Cerebellar nuclear complex (tissue), 1 donor: Measurements from ENCODE around the gene SS18.
"Not testable (repeated sequence)": the region's sequence is repeated elsewhere in the genome, so short reads cannot be mapped to it uniquely, and the experiment has no call there.

Experiments
- DNase-seq, 2 experiments: peaks; one replicate each; lab custom pipeline; 2025; lab: John Stamatoyannopoulos, UW

Gene SS18, protein sequence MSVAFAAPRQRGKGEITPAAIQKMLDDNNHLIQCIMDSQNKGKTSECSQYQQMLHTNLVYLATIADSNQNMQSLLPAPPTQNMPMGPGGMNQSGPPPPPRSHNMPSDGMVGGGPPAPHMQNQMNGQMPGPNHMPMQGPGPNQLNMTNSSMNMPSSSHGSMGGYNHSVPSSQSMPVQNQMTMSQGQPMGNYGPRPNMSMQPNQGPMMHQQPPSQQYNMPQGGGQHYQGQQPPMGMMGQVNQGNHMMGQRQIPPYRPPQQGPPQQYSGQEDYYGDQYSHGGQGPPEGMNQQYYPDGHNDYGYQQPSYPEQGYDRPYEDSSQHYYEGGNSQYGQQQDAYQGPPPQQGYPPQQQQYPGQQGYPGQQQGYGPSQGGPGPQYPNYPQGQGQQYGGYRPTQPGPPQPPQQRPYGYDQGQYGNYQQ

DNA sequence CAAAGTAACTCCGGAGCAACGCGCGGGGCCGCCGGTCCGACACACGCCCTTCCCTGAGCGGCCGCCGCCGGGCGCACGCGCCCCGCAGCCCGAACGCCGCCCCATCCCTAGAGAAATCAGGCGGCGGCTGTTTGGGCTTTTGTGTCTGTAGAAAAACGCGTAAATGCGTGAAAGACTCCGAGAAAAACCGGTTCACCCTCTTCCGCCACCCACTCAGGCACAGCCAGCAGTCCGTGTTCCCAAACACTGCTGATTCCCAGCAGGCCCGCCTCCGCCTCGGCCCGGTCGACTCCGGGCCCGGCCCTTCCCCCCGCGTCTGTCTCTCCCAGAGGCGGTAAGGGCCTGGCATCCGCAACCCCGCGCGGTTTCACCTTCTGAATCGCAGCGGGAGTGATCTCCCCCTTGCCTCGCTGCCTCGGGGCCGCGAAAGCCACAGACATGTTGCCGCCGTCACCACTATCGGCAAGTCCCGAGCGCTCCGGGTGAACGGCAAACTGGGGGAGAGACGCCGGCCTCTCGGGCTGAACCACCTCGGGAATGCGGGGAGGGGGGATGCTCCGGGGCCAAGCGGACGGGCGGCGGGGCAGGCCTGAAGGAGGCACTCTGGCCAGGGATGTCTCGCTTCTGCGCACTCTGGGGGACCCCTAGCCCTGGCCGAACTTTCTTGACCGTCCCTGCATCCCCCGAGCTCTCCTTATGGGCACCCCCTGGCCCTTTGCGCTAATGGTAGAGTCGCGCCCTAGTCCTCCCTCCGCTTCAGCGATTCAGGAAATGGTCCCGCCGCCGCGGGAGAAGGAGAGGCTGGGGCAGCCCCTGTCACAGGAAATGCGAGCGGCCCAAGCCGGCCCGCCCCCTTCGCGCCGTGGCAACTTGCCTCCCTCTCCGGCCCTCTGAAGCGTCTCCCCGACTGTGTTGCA lies at the start of gene SS18:
Gene SS18 (minus strand): TSS at position 484 of the 917 bp plus-strand sequence. CDS start 44 bp downstream, at position 440.
- DNase-seq, result peak; percentile 6 to 62

DNA sequence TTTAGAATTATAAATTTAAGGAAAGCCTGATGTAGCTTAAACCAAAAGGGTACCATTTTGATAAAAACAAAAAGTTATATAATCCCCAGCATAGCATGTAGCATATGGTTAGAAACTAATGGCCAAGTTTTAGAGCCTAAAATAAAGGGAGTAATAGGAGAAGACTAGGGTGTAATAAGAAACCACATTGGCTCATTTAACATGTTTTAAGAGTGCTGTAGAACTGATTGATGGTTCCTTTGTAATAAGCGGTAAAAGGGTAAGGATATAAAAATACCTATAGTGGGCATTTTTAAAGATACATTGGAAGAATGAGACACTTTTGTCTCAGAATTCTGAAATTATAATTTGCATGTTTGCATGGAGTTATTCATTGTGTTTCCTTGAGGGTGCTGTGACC lies 45.1 kb upstream of the SS18 start:
- no peak for DNase-seq

DNA sequence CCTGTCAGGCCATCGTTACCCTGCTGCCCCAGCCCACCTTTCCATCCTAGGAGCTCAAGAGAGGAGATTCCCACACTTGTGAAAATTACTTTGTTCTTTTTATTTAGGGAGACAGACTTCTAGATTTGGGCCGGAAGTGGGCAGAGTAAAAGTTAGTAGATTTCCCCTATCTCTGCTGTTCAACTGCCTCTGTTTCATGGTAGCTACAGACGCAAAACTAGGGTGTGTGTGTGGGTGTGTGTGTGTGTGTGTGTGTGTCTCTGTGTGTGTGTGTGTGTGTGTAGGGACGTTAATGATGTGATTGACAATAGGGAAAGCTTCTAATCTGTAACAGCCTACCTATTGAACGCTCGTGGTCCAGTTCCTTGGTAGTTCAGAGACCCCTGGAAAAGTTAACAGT lies 43.7 kb upstream of the SS18 start:
- no peak for DNase-seq

DNA sequence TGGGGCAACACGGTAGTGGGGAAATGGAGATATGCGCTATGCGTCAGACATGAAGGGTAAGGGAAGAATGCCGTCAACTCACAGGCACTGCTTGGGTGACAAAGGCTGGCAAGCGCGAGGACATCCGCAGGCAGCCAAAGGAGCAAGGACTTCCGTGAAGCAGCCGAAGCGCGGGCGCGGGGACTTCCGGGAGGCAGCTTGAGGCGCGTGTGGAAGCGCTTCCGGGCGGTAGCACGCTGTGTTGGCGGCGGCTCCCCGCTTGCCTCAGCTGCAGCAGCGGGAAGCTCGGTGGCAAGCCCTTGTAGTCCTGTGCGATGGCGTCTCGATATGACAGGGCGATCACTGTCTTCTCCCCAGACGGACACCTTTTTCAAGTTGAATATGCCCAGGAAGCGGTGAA lies 43.2 kb upstream of the SS18 start, which contains the start of gene PSMA8:
Gene PSMA8 (plus strand): TSS at position 218 of the 400 bp plus-strand sequence. CDS start 97 bp downstream, at position 315.
- DNase-seq, result no peak

DNA sequence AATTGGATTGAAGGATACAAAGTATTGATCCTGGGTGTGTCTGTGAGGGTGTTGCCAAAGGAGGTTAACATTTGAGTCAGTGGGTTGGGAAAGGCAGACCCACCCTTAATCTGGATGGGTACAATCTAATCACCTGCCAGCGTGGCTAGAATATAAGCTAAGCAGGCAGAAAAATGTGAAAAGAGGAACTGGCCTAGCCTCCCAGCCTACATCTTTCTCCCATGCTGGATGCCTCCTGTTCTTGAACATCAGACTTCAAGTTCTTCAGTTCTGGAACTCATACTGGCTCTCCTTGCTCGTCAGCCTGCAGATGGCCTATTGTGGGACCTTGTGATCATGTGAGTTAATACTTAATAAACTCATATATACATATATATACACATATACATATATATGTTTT lies 37.8 kb upstream of the SS18 start:
- DNase-seq, result not testable (repeated sequence)

DNA sequence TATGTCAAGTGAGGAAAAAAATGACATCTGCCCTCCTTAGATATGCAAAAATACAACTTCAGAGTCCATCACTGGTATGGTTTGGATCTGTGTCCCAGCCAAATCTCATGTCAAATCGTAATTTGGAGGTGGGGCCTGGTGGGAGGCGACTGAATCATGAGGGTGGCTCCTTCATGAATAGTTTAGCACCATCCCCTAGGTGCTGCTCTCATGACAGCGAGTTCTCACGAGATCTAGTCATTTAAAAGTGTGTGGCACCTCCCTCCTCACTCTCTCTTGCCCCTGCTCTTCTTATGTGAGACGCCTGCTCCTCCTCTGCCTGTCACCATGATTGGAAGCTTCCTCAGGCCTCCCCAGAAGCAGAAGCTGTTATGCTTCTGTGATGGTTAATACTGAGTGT lies 37.4 kb upstream of the SS18 start:
- no peak for DNase-seq

- not testable (repeated sequence) for DNase-seq
Measured at GRCh38 chr18:26121994-26122393, 31.6 kb upstream of the SS18 start.

DNA sequence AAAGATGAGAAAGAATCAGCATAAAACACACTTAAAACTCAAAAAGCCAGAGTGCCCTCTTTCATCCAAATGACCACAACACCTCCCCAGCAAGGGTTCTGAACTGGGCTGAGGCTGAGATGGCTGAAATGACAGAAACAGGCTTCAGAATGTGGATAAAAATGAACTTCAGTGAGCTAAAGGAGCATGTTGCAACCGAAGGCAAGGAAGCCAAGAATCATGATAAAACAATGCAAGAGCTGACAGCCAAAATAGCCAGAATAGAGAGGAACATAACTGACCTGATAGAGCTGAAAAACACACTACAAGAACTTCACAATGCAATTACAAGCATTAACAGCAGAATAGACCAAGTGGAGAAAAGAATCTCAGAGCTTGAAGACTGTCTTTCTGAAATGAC lies 31.1 kb upstream of the SS18 start:
- DNase-seq, result no peak

DNA sequence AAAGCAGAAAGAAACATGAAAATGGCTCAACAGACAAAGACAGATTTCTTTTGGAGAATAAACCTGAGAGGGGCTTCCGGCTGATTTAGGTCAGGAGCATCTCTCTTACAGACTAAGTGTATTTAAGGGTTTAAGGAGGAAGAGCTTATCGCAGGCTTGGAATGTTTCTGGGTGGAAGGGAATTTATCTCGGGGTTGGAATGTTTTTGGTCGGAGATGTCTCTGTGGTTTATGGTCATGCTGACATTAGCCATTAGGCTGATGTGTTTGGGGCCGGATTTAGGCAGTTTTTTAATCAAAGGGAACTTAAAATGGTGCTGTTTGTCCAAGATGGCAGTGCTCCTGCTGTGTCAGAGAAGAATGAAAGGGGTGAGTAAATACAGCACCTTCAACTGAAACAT lies 28.8 kb upstream of the SS18 start:
- DNase-seq, result no peak

DNA sequence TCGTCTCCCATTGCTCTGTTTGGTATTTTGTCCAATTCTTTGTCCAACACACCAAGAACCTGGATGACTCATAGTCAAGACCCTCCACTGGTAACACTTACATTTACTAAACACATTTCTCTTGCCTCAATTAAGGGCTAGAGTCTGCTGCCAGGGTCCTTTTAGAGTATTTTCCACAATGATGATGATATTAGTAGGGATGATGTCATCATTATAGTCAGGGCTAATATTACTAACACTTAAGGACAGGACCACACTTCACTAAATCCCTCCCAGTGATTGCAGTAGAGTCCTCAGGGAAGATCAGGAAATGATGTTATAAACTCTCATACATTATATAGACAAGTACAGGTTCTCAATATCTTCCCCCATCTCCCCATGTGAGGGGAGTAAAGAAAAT lies 13.6 kb upstream of the SS18 start:
- no peak for DNase-seq

DNA sequence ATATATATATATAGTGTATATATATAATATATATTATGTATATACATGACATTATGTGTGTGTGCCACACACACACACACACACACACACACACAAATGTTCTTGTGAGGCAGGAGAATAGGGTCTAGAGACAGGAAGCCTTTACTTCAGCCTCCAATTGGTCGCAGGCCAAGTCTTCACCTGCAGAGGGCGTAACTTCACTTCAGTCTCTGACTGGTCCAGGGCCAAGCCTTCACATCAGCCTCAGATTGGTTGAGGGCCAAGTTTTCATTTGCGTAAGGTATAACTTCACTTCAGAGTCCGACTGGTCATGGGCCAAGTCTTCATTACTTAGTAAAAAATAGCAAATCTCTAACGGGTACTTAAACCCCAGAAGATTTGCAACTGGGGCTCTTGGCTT lies 13.2 kb upstream of the SS18 start:
- DNase-seq, result no peak

GRCh38 chr18:26097563-26097962 lies 7.2 kb upstream of the SS18 start:
- DNase-seq, result no peak

DNA sequence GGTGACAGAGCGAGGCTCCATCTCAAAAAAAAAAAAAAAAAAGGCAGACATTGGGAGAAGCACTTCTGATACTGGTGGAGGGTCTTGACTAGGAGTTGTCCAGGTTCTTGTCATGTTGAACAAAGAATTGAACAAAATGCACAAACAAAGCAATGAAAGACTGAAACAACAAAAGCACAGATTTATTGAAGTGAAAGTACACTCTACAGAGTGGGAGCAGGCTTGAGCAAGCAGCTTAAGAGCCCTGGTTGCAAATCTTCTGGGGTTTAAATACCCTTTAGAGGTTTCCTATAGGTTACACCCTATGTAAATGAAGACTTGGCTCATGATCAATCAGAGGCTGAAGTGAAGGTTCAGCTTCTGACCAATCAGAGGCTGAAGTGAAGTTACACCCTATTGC lies 6.4 kb upstream of the SS18 start:
- no peak for DNase-seq

DNA sequence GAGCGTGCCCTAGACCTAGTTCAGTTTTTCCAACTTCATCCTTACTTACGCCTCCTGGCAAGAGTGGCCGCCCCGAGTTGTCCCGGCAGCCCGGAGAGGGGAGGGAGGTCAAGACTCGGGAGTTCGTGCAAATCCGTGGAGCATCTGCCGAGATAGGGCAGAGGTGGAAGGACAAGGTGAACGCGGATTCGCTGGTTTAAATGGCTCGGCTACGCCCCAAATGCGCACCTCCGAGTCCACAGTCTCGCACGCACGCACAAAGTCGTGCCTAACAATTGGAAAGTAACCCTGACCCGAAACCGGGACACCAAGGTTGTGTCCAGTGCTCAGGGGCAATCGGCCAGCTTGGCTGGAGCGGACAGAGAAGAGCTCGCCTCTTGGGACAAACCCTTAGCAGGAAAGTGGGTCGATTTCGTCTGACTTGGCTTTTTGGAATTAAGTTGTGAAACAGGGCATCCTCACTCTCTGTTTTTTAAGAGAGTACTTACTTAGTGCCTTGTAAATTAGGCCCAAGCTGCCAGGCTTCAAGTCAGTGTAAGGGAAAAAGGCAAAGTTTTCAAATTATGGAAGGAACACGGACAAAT lies 726 bp upstream of the SS18 start:
- no peak for DNase-seq

DNA sequence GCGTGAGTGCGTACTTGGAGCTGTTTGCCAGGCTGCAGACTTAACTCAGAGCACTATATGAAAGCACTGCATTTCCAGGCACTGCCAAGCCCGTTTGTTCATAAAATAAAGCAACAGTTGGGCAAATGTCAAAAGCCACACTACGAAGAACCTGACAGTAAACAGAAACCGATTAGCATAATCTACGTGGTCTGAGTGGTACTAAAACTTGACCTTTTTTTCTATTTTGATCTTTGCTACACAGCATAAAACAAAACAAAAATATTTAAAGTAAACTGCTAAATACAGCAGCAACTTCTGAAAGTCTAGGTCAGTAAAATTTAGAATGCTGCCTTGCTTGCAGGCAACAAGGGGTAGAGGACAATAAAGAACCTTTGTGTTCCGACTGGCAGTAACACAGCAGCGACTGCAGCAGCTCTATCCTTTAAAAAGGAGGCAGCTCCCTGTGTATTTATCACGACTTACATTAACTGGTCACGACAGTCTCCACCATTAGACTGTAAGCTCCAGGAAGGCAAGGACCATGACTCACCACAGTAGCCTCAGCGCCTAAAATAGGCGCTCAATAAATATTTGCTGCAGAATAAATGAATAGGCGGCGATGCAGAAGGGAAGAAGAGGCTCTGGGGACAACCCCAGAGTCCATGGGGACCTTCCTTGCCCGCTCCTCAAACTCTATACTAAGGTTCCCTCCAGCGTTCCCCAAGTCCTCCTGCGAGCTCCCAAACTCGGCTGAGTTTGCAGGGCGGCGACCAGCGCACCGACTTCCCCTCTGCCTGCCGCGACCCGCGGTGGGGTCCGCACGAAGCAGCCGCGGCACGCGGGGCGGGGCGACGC lies 902 bp downstream of the SS18 start:
- no peak for DNase-seq

DNA sequence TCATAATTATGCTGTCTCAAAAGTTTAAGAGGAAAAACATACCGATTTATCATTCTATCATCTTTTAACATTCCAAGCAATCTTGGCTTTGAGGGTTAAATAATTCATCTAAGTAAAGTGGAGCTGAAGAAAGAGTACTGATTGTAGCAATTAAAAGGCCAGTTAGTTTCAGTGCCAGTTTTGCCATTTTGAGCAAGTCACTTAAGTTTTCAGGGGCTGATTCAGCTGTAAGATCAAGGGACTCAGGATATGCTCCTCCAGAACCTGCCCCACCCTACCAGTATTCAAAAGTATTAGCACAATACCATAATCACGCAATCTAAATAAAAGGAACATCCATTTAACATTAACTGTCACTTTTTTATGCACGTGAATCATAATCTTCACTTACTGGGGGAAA lies 1.9 kb downstream of the SS18 start:
- no peak for DNase-seq

GRCh38 chr18:26086959-26087358 lies 3.5 kb downstream of the SS18 start:
- no peak for DNase-seq

DNA sequence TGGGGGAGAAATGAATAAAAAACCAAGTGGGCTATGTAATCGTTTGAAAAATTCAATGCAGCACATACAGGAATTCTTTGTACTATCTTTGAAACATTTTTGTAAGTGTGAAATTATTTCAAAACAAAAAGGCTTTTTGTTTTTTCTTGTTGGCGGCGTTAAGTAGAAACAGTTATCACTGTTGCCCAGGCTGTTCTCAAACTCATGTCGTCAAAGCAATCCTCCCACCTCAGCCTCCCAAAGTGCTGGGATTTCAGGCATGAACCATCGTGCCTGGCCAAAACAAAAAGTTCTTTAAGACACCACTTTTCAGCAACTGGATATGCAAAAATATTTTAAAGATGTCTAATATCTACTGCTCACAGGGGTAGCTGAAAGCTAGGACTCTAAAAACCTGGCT lies 5.4 kb downstream of the SS18 start:
- no peak for DNase-seq

DNA sequence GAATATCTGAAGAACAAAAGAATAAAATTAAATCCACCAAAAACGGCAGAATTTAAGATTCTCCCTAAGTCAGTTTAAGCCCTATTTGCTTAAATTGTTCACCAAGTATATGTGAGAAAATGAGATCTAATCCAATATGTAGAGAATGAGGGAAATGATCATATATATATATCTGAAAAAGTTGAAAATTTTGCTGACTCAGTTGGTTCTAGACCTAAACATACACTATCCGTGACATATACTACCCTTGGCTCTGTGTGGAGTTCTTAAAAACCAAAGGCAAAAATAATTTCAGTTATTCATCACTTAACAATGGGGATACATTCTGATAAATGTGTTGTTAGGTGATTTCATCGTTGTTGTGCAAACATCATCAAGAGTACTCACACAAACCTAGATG lies 7.3 kb downstream of the SS18 start:
- DNase-seq, result no peak

DNA sequence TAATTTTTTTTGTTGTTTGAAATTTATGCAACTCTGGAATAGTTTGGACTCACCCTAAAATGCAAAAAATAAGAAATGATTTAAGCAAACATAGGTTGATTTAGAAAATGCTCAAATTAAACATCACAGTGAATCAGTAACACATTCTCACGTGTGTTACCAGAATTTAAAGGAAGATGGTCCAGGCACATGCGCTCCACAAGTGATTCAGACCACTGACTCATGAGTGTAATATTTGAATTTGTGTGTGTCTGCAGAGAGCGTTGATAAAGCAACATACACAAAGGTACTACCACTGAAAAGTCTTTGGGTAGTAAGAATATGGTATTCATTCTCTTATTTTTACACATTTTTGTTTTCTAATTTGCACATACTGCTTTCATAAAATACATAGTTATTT lies 7.9 kb downstream of the SS18 start:
- no peak for DNase-seq

- DNase-seq, result no peak
Measured at GRCh38 chr18:26074246-26074645, 16.2 kb downstream of the SS18 start.

GRCh38 chr18:26073758-26074157 lies 16.7 kb downstream of the SS18 start:
- no peak for DNase-seq
